GM21723 (cell line): Measurements from ENCODE around the gene ERBB4.

Experiments
- ATAC-seq: cut with Tn5 transposase; IDR thresholded peaks from one replicate; pipeline ENCODE4 v1.9.1; 2021; ENCODE audit warnings: mild to moderate bottlenecking, moderate library complexity; ENCODE audit not compliant: unreplicated experiment

The ERBB4 gene

DNA sequence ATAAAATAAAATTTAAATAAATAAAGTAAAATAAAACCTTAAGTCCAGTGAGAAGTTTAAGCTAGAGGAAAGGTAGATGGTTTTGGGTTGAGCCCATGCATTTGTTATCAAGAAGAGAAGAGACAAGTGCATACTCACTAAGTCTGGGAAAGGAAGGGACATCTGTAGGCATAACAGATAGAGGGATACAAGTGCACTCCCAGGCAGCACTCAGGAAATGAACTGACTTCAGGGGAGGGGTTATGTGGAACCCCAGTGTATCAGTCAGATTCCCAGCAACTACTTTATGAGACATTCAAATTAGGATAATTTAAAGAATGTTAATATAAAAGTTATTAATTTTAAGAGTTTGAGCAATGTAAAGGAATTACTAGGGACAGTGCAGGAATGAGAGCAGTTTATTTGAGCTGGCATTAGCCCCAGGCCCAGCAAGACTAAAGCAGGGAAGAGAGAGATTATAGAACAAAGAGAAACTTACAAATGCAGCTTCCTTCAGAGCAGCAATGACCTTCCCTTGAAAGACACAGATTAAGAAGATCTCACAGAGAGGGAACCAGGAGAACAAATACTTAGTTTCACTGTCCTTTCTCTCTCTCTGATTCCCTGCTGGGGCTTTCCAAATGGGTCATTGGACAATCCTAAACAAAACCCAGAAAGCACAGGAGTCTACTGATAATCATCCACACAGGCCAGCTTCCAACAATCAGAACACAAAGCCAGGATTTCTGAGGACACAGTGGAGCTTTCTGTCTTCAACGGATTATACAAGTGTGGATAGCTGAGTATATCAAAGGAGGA lies 109.7 kb downstream of the ERBB4 start:
- ATAC-seq = no peak

- no peak for ATAC-seq
Observed at GRCh38 chr2:212427638-212428037, 111.0 kb downstream of the ERBB4 start.

DNA sequence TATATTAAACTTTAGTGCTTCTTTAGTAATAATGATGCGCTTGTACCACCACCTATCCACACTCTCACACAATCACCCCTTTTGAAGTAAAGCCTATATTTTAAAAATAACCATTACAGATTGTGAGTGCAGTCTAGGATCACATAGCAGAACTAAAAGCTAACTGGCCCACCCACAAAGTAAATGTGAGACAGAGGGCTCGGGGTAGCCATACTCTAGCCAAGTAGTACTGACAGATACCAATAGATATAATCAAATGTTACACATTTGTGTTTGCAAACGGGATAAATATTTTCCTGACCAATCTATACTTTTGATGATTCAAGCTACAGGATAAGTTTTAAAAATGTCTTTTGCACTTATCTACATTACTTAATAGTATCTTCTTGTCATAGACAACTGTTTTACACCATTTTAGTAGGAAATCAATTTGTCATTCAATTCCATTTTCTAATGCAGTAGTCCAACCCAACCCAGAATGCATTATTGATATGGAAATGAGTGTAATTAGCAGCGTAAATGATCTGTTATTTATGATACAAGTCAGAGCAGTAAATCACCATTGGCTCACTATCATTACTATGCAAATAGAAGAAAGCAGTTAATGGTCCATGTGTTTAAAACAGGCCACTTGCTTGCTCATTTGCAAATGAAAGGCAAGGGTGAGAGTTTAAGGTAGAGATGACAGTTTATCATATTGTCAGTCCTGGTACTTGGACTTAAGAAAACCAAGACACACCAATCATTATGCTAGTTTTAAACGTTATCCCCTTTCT lies 111.8 kb downstream of the ERBB4 start:
- no peak for ATAC-seq

DNA sequence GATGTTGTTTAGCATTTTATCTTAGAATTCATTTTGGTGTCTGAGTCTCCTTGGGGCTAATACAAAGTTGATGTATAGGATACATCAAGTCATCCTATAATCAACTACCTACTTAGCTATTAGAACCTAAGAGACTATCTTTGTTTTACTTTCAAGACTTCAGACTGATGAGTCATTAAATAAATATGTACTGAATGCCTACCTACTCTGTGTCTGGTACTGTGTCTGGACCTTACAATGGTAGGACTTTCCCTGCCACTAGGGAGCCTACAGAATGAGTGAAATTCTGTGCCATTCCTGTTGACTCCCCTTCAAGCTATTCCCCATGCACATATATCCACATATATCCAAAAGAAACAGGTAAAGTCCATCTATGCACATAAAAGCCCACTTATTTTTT lies 114.5 kb downstream of the ERBB4 start:
- no peak for ATAC-seq

- no peak for ATAC-seq
Observed at GRCh38 chr2:212423089-212423488, 115.5 kb downstream of the ERBB4 start.

- ATAC-seq = no peak
Observed at GRCh38 chr2:212421556-212422334, 116.9 kb downstream of the ERBB4 start.

DNA sequence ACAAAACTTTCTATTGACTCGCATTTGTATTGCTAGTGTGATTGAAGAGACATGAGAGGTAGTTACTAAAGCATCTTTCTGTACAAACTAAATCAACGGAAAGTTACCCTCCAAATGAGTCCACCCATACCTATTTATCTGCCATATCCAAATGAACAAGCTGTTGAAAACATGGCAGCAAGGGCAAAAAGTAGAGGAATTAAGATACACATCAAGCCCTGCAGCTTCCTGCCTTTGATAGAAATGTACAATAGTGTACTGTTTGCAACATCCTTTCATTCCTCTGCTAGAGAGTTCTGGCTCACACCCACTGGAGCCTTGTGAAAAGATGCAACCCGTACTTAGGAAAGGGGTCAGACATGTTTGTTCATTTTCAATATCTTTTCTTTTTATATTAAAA lies 122.5 kb downstream of the ERBB4 start:
- no peak for ATAC-seq

DNA sequence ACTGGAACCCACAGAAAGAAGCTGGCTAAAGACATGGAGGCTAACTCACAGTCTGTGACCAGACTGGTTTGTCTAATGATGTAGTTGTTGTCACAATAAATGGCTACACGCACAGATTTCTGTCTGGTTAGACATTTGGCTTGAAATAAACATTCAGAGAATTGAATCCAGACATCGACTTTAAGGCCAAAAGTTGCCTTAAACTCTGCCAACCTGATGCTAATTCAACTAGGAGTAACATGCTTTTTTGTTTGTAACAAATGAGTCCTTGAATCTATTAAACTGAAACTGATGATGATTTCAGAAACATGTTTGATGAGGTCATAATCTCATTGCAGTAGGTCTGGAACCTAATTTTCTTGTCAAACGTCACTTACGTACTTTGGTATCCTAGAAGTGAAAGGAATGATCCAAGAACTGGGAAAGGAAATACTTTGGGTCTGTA lies 123.8 kb downstream of the ERBB4 start:
- no peak for ATAC-seq

DNA sequence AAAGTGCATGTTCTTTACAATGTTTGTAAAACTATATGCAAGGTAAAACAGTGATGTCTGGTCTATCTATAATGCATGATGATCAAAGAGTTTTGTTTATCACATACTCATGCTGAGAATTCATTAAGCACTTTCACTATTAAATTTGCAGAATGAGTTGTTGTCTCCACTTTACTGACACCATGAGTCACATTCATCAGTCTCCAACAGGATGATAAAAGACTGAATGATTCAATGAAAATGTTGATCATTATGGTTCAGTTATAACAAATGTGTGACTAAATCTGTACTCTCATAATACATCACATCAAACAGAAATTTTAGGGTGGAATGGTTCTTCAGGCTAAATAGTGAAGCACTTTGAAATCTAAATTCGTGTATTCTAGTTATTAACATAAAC lies 129.0 kb downstream of the ERBB4 start:
- no peak for ATAC-seq

DNA sequence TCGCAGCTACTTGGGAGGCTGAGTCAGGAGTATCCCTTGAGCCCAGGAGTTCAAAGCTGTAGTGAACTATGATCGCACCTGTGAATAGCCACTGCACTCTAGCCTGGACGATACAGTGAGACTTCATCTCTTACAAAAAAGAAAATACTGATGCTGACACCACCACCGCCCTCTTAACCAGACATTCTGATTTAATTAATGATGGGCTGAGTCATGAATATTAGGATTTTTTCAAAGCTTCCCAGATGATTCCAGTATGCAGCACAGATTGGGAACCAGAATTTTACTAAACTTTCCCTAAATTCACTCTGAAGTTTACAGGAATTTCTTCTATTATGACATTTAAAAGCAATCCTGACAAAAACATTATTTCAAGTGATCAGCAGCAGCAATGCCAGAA lies 130.1 kb downstream of the ERBB4 start:
- no peak for ATAC-seq

DNA sequence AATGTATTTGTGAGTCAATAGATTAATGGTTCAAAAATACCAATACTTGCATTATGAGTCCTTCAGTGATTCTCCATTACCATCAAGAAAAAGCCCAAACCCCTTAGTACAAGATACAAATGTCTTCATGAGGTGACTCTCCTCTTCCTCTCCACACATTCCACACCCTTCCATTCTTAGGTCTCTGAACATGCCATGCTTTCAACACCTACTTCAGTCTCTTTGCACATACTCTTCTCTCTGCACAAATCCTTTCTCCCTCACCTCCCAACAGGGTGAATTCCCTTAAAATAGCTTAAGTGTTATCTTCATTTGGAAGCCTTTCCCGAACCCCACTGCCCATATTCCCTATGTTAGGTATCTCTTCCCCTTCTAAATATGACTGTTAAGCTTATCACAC lies 131.9 kb downstream of the ERBB4 start:
- no peak for ATAC-seq

- no peak for ATAC-seq
Observed at GRCh38 chr2:212402316-212402715, 136.3 kb downstream of the ERBB4 start.

DNA sequence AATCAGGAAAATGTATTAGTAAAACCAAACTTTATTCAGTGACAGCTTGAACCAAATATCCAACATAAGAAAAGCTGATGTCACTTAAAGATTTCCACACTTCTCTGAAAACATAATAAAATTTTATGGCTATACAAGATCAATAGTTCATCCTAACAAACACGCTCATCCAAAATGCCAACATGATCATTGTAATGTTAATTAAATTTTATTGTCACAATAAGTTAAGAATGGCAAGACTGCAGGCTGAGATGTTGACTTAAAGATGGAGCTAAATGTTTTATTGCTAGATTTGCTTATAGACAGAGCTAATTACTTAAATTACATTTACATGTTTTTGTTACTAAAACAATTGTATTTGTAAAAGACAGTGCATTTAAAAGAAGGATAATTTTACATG lies 140.3 kb downstream of the ERBB4 start:
- no peak for ATAC-seq

DNA sequence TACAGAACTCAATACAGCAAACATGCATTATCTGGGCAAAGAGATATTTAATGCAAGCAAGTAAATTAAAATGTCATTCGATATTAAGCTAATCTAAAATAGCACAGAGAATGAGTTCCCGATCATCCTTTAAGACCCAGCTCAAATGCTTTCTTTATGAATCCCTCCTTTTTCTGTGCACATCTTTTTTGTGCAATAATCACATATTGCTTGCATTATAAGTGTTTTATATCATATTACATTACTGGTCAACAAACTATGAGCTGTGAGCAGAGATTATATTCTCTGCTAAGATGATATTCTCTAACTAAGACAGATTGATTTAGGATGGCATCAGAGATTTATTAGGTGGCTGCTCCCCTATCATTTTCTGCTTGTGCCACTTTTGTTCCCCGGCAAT lies 146.1 kb downstream of the ERBB4 start:
- ATAC-seq = no peak

DNA sequence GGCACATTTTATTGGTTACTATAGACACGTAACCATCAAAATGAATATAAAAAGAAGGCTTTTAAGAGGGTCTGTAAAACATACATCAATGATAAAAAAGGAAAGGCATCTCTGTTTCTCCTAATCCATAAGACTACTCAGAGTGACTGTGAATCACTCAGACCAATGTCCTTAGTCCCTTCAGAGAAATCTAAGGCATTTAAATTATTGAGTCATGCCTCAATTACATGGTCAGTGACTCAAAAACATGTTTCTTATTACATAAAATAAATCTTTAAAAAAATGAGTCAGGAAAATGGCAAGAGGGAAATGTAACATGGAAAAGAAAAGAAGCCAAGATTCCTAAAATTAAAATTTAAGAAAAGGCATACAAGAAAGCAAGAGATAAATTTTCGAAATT lies 146.6 kb downstream of the ERBB4 start:
- ATAC-seq = no peak

DNA sequence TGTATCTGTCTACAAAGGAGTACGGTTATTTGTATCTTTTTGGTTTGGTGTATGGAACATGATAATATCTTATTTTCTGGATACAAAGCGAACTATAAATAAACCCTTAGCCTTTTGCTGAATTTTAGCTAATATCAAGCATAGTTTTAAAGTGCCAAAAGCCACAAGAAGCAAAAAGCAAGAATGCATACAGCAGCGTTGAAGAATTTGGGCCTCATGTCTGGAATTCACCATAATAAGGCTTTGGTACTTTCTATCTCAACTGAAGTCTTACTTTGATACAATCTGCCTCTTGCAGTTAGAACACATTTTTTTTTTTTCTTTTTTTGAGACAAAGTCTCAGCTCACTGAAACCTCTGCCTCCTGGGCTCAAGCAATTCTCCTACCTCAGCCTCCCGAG lies 151.5 kb downstream of the ERBB4 start:
- no peak for ATAC-seq

DNA sequence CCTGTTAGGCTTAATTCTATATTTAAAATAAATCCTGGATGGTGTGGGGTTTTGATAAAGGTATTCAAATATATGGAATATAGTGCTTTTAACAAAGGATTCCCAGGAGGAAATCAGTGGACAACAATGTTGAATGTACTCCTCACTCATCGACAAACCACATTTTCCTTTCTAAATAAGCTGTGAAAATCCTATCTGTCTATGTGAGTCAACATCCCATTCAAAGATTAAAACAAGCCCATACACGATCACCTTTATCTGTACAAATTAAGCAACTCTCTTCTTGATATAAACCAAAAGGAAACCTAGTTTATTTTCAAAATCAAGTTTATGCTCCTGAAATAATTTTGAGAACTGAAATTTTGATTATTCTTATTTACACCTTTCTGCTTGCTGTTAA lies 153.4 kb downstream of the ERBB4 start:
- ATAC-seq = no peak

DNA sequence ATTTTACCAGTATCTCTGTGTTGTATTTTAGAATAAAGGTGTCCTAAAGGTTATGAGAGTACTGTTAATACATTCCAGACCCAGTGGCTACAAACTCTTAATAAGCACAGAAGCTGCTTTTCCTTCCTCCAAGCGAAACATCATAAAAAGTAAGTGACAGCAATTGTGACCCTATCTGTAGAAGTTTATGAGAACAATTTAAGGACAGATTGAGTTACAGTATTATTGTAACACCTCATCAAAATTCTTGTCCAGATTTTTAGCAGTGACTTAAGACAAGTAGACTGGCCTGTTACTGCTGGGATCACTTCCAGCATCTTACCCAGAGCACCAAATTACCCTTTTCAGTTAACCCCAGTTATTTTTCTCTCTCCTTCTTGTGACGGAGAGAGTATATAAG lies 154.6 kb downstream of the ERBB4 start:
- ATAC-seq = no peak

- no peak for ATAC-seq
Observed at GRCh38 chr2:212381428-212382102, 157.0 kb downstream of the ERBB4 start.

DNA sequence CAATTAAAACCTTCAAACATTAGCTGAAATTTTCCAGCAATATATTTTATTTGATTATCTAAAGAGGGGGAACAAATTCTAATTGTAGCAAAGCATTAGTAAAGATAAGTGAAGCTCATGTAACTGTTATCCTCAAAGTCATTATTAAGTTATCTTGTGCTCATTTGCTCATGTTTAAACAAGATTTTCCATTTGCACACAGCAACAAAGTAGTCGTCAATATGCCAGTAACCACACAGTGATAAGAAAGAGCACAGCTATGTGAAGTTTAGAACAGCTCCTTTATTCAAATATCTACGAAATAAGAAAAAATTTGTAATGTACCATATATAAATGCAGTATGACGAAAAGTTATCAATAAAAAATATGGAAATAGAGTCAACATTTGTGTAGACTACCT lies 159.5 kb downstream of the ERBB4 start:
- ATAC-seq = no peak

GRCh38 chr2:212367431-212367830 lies 171.2 kb downstream of the ERBB4 start:
- ATAC-seq = no peak
